ENCODE measurements around the gene SYT14. TPM values are rescaled to one million over a fixed set of nuclear protein-coding genes. Genes with fewer than 3 reads are reported as not detected.

The SYT14 gene
- polyA plus RNA-seq, 1 donor from 2014 or later = 21.9 TPM

DNA sequence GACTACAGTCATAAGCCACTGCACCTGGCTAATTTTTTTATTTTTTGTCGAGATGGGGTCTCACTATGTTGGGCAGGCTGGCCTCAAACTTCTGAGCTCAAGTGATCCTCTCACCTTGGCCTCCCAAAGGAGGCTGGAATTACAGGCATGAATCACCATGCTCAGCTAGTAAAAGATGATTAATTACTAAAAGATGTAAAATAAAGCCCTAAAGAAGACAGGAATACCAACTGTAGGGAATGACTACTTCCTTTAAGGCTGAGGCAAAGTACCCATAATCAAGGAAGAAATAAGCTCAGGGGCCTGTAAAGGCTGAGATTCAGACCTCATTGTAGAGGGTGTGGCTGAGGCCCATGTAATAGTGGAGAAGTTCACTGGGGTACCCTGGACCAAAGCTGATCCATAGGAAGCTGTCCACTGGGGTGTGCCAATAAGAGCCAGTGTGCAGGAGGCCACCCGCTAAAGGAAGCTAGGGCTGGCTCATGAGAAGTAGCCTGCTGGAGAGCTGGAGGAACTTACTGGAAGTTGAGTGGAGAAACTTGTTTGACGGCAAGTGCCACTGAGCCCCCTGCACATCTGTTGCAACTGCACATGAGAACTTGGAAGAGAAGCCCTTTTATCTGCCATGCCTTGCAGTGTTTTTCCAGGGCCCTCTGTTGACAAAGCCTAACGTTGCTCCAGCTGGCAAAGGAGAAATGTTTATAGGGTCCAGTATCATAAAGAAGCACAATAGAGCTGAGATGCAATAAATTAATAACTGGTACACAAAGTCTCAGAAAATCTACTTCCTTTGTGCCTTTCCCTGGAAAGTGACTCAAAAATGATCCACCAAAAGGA is 276.8 kb downstream of the SYT14 start:
- Histone ChIP-seq H3K4me3 (ENCODE audit: low read length) (no peak overlapping the region), H4K20me1 (ENCODE audit: insufficient read depth) (no peaks in the 10 kb centered on the region), H3K36me3 (ENCODE audit: insufficient read depth, low read length) (no peaks in the 10 kb centered on the region), H3K9ac (ENCODE audit: low read length) (no peak overlapping the region), H3K27me3 (ENCODE audit: insufficient read depth, low read depth, low read length) (no peaks in the 10 kb centered on the region), H3K9me2 (ENCODE audit: insufficient read depth, low read length) (no peaks in the 10 kb centered on the region), H2AFZ (ENCODE audit: low read depth, low read length) (no peak overlapping the region), H3K4me2 (ENCODE audit: low read length) (no peak overlapping the region), H3F3A (ENCODE audit: insufficient read depth, low read length, poor library complexity, severe bottlenecking) (no peaks in the 10 kb centered on the region), H3K9me3 (ENCODE audit: low read length) (no peaks in the 10 kb centered on the region), H3K27ac (ENCODE audit: low read length) (no peak overlapping the region), H3K79me2 (replicated peaks; ENCODE audit: insufficient read depth, low read length) (no peaks in the 10 kb centered on the region)
- TF ChIP-seq, protein P1, sequence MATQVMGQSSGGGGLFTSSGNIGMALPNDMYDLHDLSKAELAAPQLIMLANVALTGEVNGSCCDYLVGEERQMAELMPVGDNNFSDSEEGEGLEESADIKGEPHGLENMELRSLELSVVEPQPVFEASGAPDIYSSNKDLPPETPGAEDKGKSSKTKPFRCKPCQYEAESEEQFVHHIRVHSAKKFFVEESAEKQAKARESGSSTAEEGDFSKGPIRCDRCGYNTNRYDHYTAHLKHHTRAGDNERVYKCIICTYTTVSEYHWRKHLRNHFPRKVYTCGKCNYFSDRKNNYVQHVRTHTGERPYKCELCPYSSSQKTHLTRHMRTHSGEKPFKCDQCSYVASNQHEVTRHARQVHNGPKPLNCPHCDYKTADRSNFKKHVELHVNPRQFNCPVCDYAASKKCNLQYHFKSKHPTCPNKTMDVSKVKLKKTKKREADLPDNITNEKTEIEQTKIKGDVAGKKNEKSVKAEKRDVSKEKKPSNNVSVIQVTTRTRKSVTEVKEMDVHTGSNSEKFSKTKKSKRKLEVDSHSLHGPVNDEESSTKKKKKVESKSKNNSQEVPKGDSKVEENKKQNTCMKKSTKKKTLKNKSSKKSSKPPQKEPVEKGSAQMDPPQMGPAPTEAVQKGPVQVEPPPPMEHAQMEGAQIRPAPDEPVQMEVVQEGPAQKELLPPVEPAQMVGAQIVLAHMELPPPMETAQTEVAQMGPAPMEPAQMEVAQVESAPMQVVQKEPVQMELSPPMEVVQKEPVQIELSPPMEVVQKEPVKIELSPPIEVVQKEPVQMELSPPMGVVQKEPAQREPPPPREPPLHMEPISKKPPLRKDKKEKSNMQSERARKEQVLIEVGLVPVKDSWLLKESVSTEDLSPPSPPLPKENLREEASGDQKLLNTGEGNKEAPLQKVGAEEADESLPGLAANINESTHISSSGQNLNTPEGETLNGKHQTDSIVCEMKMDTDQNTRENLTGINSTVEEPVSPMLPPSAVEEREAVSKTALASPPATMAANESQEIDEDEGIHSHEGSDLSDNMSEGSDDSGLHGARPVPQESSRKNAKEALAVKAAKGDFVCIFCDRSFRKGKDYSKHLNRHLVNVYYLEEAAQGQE (IDR thresholded peaks at IDR 0.05; ENCODE audit: borderline replicate concordance) = no peak
- no peak for TF ChIP-seq TAF1 (IDR thresholded peaks at IDR 0.05; ENCODE audit: low read depth)
- no peak for TF ChIP-seq SMC3 (conservative IDR thresholded peaks at IDR 0.05; ENCODE audit: poor library complexity)
- TF ChIP-seq, protein P2, sequence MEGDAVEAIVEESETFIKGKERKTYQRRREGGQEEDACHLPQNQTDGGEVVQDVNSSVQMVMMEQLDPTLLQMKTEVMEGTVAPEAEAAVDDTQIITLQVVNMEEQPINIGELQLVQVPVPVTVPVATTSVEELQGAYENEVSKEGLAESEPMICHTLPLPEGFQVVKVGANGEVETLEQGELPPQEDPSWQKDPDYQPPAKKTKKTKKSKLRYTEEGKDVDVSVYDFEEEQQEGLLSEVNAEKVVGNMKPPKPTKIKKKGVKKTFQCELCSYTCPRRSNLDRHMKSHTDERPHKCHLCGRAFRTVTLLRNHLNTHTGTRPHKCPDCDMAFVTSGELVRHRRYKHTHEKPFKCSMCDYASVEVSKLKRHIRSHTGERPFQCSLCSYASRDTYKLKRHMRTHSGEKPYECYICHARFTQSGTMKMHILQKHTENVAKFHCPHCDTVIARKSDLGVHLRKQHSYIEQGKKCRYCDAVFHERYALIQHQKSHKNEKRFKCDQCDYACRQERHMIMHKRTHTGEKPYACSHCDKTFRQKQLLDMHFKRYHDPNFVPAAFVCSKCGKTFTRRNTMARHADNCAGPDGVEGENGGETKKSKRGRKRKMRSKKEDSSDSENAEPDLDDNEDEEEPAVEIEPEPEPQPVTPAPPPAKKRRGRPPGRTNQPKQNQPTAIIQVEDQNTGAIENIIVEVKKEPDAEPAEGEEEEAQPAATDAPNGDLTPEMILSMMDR (IDR thresholded peaks at IDR 0.05; ENCODE audit: poor library complexity, severe bottlenecking) = no peak
- no peak for TF ChIP-seq POLR2AphosphoS5 (IDR thresholded peaks at IDR 0.05)
- no peak for TF ChIP-seq RAD21 (conservative IDR thresholded peaks at IDR 0.05)
- no peak for TF ChIP-seq MXI1 (conservative IDR thresholded peaks at IDR 0.05; ENCODE audit: poor library complexity, severe bottlenecking)
- no peak for TF ChIP-seq EZH2 (IDR thresholded peaks at IDR 0.05; ENCODE audit: borderline replicate concordance, insufficient read depth, low read length, poor library complexity, severe bottlenecking)
- TF ChIP-seq EP300 (conservative IDR thresholded peaks at IDR 0.05; ENCODE audit: poor library complexity, severe bottlenecking) = no peak

DNA sequence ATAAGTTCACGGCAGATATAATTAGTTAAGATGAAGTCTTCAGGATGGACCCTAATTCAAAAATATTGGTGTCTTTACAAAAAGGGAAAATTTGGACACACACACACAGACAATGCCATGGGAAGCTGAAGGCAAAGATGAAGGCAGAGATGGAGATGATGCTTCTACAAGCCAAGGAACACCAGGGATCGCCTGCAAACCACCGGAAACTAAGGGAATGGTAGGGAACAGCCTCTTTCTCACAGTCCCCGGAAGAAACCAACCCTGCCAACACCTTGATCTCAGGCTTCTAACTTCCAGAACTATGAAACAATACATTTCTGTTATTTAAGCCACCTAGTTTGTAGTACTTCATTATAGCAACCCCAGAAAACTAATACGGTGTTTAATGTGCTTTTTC is 279.5 kb downstream of the SYT14 start:
- Histone ChIP-seq H3K36me3 (ENCODE audit: insufficient read depth, low read length) (no peaks in the 10 kb centered on the region), H3K27ac (ENCODE audit: low read length) (no peak overlapping the region), H3F3A (ENCODE audit: insufficient read depth, low read length, poor library complexity, severe bottlenecking) (no peaks in the 10 kb centered on the region), H3K79me2 (replicated peaks; ENCODE audit: insufficient read depth, low read length) (no peaks in the 10 kb centered on the region), H3K27me3 (ENCODE audit: insufficient read depth, low read depth, low read length) (no peaks in the 10 kb centered on the region), H4K20me1 (ENCODE audit: insufficient read depth) (no peaks in the 10 kb centered on the region), H3K4me2 (ENCODE audit: low read length) (no peak overlapping the region), H3K4me3 (ENCODE audit: low read length) (no peak overlapping the region), H3K9me2 (ENCODE audit: insufficient read depth, low read length) (no peaks in the 10 kb centered on the region), H2AFZ (ENCODE audit: low read depth, low read length) (no peak overlapping the region), H3K9me3 (ENCODE audit: low read length) (no peaks in the 10 kb centered on the region), H3K9ac (ENCODE audit: low read length) (no peak overlapping the region)
- TF ChIP-seq MXI1 (conservative IDR thresholded peaks at IDR 0.05; ENCODE audit: poor library complexity, severe bottlenecking) (no peak), SMC3 (conservative IDR thresholded peaks at IDR 0.05; ENCODE audit: poor library complexity) (no peak), POLR2AphosphoS5 (IDR thresholded peaks at IDR 0.05) (no peak), EZH2 (IDR thresholded peaks at IDR 0.05; ENCODE audit: borderline replicate concordance, insufficient read depth, low read length, poor library complexity, severe bottlenecking) (no peak), EP300 (conservative IDR thresholded peaks at IDR 0.05; ENCODE audit: poor library complexity, severe bottlenecking) (no peak), TAF1 (IDR thresholded peaks at IDR 0.05; ENCODE audit: low read depth) (no peak), RAD21 (conservative IDR thresholded peaks at IDR 0.05) (no peak)
- TF ChIP-seq, protein P1 (IDR thresholded peaks at IDR 0.05; ENCODE audit: borderline replicate concordance) = no peak
- TF ChIP-seq, protein P2 (IDR thresholded peaks at IDR 0.05; ENCODE audit: poor library complexity, severe bottlenecking) = no peak

Data from neural cell (in vitro differentiated cells).